Stimulated activated CD8-positive, alpha-beta memory T cell treated with anti-CD3 and anti-CD28 coated beads, Interleukin-12 subunit alpha, Interleukin-12 subunit beta, amount 100 ng/mL, for 4 hours (primary cell): ENCODE results near the gene KNSTRN.

Experiments used
- DNase-seq: peaks from one replicate; pipeline ENCODE4 v3.0.0-alpha.2; 2020; ENCODE audit warnings: low read depth

Gene KNSTRN

GRCh38 chr15:40382580-40383456 lies at the start of gene KNSTRN:
KNSTRN (plus strand) TSS chr15:40382721; CDS start chr15:40382836, 115 bp downstream.
- peak; percentile 78 for DNase-seq

- no peak for DNase-seq
Observed at GRCh38 chr15:40333922-40334492, 48.5 kb upstream of the KNSTRN start.

GRCh38 chr15:40334541-40334940 lies 48.0 kb upstream of the KNSTRN start:
- DNase-seq: no peak

- no peak for DNase-seq
Observed at GRCh38 chr15:40334941-40335795, 47.4 kb upstream of the KNSTRN start.

GRCh38 chr15:40335938-40336743 lies 46.4 kb upstream of the KNSTRN start:
- DNase-seq: no peak

- no peak for DNase-seq
Observed at GRCh38 chr15:40336744-40337122, 45.8 kb upstream of the KNSTRN start.

- DNase-seq: no peak
Observed at GRCh38 chr15:40337597-40337996, 44.9 kb upstream of the KNSTRN start.

GRCh38 chr15:40338041-40338657 lies 44.4 kb upstream of the KNSTRN start:
- DNase-seq: peak; percentile 57

- DNase-seq: no peak
Observed at GRCh38 chr15:40338921-40339620, 43.5 kb upstream of the KNSTRN start.

- no peak for DNase-seq
Observed at GRCh38 chr15:40339621-40339945, 42.9 kb upstream of the KNSTRN start.

GRCh38 chr15:40340038-40340739 lies 42.3 kb upstream of the KNSTRN start:
- no peak for DNase-seq

GRCh38 chr15:40340740-40341400 lies 41.7 kb upstream of the KNSTRN start, which contains the start of gene CCDC9B:
CCDC9B (minus strand) TSS chr15:40340939; CDS start chr15:40340819, 120 bp downstream.
- DNase-seq: no peak

- DNase-seq: no peak
Observed at GRCh38 chr15:40342416-40343320, 39.9 kb upstream of the KNSTRN start.

- DNase-seq: no peak
Observed at GRCh38 chr15:40343512-40343911, 39.0 kb upstream of the KNSTRN start.

GRCh38 chr15:40344217-40344616 lies 38.3 kb upstream of the KNSTRN start:
- no peak for DNase-seq

- peak; percentile 44 for DNase-seq
Observed at GRCh38 chr15:40344631-40345120, 37.8 kb upstream of the KNSTRN start.

- no peak for DNase-seq
Observed at GRCh38 chr15:40345225-40345866, 37.2 kb upstream of the KNSTRN start.
